ENCODE measurements around the gene AGPAT1. TPM values are rescaled to one million over a fixed set of nuclear protein-coding genes. Genes with fewer than 3 reads are reported as not detected.

Gene AGPAT1
- polyA plus RNA-seq, 1 of the 3 experiments (the other 2 are of a cell fraction) = 118 TPM

GRCh38 chr6:32181915-32182529, 6.1 kb upstream of the AGPAT1 start (continued):
- TF ChIP-seq, protein P1, sequence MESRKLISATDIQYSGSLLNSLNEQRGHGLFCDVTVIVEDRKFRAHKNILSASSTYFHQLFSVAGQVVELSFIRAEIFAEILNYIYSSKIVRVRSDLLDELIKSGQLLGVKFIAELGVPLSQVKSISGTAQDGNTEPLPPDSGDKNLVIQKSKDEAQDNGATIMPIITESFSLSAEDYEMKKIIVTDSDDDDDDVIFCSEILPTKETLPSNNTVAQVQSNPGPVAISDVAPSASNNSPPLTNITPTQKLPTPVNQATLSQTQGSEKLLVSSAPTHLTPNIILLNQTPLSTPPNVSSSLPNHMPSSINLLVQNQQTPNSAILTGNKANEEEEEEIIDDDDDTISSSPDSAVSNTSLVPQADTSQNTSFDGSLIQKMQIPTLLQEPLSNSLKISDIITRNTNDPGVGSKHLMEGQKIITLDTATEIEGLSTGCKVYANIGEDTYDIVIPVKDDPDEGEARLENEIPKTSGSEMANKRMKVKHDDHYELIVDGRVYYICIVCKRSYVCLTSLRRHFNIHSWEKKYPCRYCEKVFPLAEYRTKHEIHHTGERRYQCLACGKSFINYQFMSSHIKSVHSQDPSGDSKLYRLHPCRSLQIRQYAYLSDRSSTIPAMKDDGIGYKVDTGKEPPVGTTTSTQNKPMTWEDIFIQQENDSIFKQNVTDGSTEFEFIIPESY (IDR thresholded peaks at IDR 0.05; ENCODE audit: borderline replicate concordance, low read depth) = no peak
- TF ChIP-seq RFX5 (IDR thresholded peaks at IDR 0.05; ENCODE audit: low read length) = no peak

DNA sequence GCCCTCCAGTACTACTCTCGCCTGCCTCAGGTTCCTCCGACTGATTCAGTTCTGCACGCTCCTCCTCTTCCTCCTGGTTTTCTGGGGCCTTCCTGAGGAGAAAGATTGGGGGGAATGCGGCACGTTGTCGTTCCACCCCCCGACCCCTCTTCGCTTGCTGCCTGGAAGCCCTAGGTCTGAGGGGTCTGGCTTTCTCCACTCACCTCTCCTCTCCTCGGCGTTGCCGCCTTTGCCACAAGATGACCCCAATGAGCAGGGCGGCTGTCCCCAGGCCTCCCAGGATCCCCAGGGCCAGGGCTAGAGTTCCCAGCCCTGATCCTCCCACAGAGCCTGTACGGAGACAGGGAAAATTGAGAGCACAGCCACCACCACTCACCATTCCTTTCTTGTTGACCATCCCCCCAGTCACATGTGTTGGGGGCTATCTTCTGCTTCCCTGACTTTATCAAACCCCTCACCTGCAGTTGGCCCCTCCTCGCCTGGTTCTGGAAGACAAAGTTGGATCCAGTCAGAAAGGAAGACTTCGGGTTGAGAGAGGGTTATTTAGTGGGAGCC, 5.3 kb upstream of the AGPAT1 start:
- peaks cover 9 to 28% of the 10 kb centered on the region in 2 experiments for H3K36me3 ChIP-seq (replicated peaks in 1 of 2; ENCODE audit: control insufficient read depth in 1 of 2, insufficient read depth in 2 of 2, low read length in 1 of 2)
- no peak overlapping the region for H3K4me2 ChIP-seq
- H3K79me2 ChIP-seq (ENCODE audit: insufficient read depth) = peaks cover 13% of the 10 kb centered on the region; the same call in 1 of the 2 replicates
- H3K4me1 ChIP-seq (ENCODE audit: control insufficient read depth in 1 of 2, insufficient read depth in 2 of 2, low read depth in 1 of 2, low read length in 1 of 2) = peaks cover 12 to 23% of the 10 kb centered on the region in 2 experiments; a peak in 3 of 4 replicates
- H3K4me3 ChIP-seq (ENCODE audit: low read depth in 2 of 2, low read length in 1 of 2) = no peak overlapping the region
- no peaks in the 10 kb centered on the region for H4K20me1 ChIP-seq (ENCODE audit: insufficient read depth)
- H2AFZ ChIP-seq (ENCODE audit: low read depth) = no peak overlapping the region
- H3K9ac ChIP-seq = no peak overlapping the region
- no peaks in the 10 kb centered on the region for H3K27me3 ChIP-seq (ENCODE audit: insufficient read depth)
- 97% methylated on average over 15 of the region's 15 CpGs for WGBS (ENCODE audit: low lambda C conversion rate)
- no peaks in the 10 kb centered on the region for H3K9me3 ChIP-seq
- CTCF ChIA-PET = no interaction called here
- TF ChIP-seq POLR2AphosphoS5 (IDR thresholded peaks at IDR 0.05; ENCODE audit: low read depth, low read length) (no peak), FOXM1 (IDR thresholded peaks at IDR 0.05; ENCODE audit: low read depth) (no peak), TAF1 (IDR thresholded peaks at IDR 0.05; ENCODE audit: borderline replicate concordance, low read depth, low read length) (no peak)
- H3K27ac ChIP-seq (ENCODE audit: low read depth in 2 of 2, low read length in 1 of 2) = no peak overlapping the region
- peaks cover 16% of the 10 kb centered on the region for H3F3A ChIP-seq (replicated peaks; ENCODE audit: insufficient read depth)
- POLR2A ChIA-PET = no interaction called here
- no peak for DNase-seq
- no peaks in the 10 kb centered on the region for H3K9me2 ChIP-seq

DNA sequence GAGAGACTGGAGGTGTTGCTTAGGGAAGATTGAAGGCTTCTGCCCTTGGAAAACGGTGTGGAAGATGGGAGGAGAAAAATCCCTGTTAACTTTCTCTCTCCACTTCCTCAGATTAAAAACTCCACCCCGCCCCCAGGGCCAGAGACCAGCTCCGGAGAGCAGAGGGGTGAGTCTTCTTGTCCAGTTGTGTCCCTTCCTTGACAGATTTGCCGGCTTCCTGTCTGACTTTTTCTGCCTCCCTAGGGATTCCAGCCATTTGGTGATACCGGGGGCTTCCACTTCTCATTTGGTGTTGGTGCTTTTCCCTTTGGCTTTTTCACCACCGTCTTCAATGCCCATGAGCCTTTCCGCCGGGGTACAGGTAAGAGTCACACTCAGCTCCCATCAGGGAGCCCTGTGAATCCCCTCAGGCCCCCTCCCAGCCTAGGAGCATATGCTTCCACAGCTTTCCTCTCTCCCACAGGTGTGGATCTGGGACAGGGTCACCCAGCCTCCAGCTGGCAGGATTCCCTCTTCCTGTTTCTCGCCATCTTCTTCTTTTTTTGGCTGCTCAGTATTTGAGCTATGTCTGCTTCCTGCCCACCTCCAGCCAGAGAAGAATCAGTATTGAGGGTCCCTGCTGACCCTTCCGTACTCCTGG, 4.0 kb upstream of the AGPAT1 start:
- Histone ChIP-seq H3K36me3 (replicated peaks in 1 of 2; ENCODE audit: control insufficient read depth in 1 of 2, insufficient read depth in 2 of 2, low read length in 1 of 2) (peaks cover 9 to 27% of the 10 kb centered on the region in 2 experiments), H3K27ac (ENCODE audit: low read depth in 2 of 2, low read length in 1 of 2) (no peak overlapping the region), H3K9me3 (no peaks in the 10 kb centered on the region), H3F3A (replicated peaks; ENCODE audit: insufficient read depth) (peaks cover 8% of the 10 kb centered on the region), H3K9me2 (no peaks in the 10 kb centered on the region), H3K4me1 (ENCODE audit: control insufficient read depth in 1 of 2, insufficient read depth in 2 of 2, low read depth in 1 of 2, low read length in 1 of 2) (peaks cover 12 to 27% of the 10 kb centered on the region in 2 experiments; a peak in 3 of 4 replicates), H3K4me3 (ENCODE audit: low read depth in 2 of 2, low read length in 1 of 2) (no peak overlapping the region), H4K20me1 (ENCODE audit: insufficient read depth) (no peaks in the 10 kb centered on the region), H2AFZ (ENCODE audit: low read depth) (no peak overlapping the region), H3K9ac (no peak overlapping the region), H3K4me2 (peak overlapping the region; percentile 100; the same call in 1 of the 2 replicates), H3K79me2 (ENCODE audit: insufficient read depth) (peaks cover 22% of the 10 kb centered on the region), H3K27me3 (ENCODE audit: insufficient read depth) (no peaks in the 10 kb centered on the region)
- ChIA-PET POLR2A (interaction anchor here (1.5 to 4.1 kb wide), 2 partner anchors 10 to 16 kb away, joined by 6 to 22 read pairs; partner anchors contain the start of gene PBX2), CTCF (interaction anchor here (0.8 to 1.0 kb wide), 3 partner anchors 15 to 62 kb away, joined by 3 read pairs; no protein-coding TSS in a partner anchor)
- DNase-seq = no peak
- 78% methylated on average over 10 of the region's 10 CpGs for WGBS (ENCODE audit: low lambda C conversion rate)
- TF ChIP-seq TAF1 (IDR thresholded peaks at IDR 0.05; ENCODE audit: borderline replicate concordance, low read depth, low read length) = no peak
- TF ChIP-seq, protein P2, sequence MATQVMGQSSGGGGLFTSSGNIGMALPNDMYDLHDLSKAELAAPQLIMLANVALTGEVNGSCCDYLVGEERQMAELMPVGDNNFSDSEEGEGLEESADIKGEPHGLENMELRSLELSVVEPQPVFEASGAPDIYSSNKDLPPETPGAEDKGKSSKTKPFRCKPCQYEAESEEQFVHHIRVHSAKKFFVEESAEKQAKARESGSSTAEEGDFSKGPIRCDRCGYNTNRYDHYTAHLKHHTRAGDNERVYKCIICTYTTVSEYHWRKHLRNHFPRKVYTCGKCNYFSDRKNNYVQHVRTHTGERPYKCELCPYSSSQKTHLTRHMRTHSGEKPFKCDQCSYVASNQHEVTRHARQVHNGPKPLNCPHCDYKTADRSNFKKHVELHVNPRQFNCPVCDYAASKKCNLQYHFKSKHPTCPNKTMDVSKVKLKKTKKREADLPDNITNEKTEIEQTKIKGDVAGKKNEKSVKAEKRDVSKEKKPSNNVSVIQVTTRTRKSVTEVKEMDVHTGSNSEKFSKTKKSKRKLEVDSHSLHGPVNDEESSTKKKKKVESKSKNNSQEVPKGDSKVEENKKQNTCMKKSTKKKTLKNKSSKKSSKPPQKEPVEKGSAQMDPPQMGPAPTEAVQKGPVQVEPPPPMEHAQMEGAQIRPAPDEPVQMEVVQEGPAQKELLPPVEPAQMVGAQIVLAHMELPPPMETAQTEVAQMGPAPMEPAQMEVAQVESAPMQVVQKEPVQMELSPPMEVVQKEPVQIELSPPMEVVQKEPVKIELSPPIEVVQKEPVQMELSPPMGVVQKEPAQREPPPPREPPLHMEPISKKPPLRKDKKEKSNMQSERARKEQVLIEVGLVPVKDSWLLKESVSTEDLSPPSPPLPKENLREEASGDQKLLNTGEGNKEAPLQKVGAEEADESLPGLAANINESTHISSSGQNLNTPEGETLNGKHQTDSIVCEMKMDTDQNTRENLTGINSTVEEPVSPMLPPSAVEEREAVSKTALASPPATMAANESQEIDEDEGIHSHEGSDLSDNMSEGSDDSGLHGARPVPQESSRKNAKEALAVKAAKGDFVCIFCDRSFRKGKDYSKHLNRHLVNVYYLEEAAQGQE (IDR thresholded peaks at IDR 0.05; ENCODE audit: low read depth, low read length) = no peak
- TF ChIP-seq, protein P3, sequence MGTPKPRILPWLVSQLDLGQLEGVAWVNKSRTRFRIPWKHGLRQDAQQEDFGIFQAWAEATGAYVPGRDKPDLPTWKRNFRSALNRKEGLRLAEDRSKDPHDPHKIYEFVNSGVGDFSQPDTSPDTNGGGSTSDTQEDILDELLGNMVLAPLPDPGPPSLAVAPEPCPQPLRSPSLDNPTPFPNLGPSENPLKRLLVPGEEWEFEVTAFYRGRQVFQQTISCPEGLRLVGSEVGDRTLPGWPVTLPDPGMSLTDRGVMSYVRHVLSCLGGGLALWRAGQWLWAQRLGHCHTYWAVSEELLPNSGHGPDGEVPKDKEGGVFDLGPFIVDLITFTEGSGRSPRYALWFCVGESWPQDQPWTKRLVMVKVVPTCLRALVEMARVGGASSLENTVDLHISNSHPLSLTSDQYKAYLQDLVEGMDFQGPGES (IDR thresholded peaks at IDR 0.05; ENCODE audit: low read depth, low read length) = no peak
- no peak for TF ChIP-seq CHD2 (IDR thresholded peaks at IDR 0.05; ENCODE audit: low read length, partially characterized antibody)
- no peak for TF ChIP-seq RAD21 (IDR thresholded peaks at IDR 0.05; ENCODE audit: low read length)
- no peak for TF ChIP-seq JUND (IDR thresholded peaks at IDR 0.05)
- no peak for TF ChIP-seq YY1 (IDR thresholded peaks at IDR 0.05; ENCODE audit: low read depth)
- TF ChIP-seq GABPA (IDR thresholded peaks at IDR 0.05; ENCODE audit: low read depth) = no peak
- TF ChIP-seq FOSL2 (IDR thresholded peaks at IDR 0.05; ENCODE audit: borderline replicate concordance, low read depth) = no peak
- no peak for TF ChIP-seq RXRA (IDR thresholded peaks at IDR 0.05; ENCODE audit: borderline replicate concordance, low read depth)
- TF ChIP-seq TEAD4 (IDR thresholded peaks at IDR 0.05; ENCODE audit: borderline replicate concordance, insufficient read depth) = no peak
- TF ChIP-seq FOXJ3 (CRISPR knock-in tag; IDR thresholded peaks at IDR 0.05) = no peak

All from SK-N-SH (cell line).